A549 treated with RU486 at 1 μM for 4 hours (cell line): Measurements from ENCODE around the gene PPP1R2. TPM values are rescaled to one million over a fixed set of nuclear protein-coding genes. Genes with fewer than 3 reads are reported as not detected.

Source experiments
- total RNA-seq: library from RNA; stranded (reverse); fragments of 200-300 nt; extraction: Qiagen RNA extraction; gene quantifications from 5 replicates; pipeline ENCODE4 v1.2.3, GENCODE V29; 2022; ENCODE audit warnings: low read depth

Gene PPP1R2
- 13.0 to 20.5 TPM (median 18.1 TPM) in 5 replicates for total RNA-seq

DNA sequence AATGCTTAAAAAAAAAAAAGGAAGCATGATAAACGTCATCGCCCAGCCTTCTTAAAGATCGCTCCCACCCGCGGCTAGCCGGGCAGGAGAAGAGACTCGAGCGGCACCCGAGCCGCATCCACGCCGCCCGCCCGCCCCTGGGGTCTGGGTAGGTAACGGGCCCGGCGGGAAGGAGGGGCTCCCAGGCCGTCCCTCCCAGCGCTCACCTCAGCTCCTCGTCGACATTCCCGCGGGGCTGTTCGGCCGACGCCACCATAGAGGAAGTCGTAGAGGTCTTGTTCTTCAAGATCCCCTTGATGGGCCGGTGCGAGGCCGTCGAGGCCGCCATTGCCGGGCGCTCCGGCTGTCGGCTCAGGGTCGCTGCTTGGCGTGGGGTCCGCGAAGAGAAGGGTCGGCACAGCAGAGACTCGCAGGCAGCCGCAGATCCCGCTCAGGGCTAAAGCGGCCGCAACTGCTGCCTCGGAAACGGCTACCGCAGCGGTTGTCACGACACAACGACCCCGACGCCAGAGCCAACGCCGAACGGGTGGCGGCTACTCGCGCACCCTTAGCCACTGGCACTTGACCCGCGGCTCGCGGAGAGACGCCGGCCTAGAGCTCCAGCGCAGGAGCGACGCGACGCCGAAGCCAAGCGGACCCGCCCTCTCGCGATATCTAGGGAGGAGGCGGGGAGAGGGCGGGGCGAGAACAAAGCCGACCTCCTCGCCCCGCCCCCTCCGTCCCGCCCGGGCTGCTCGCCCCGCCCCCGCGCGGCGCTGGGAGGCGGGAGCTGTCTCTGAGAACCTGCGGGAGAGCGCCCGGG, at the start of gene PPP1R2:
TSS of gene PPP1R2 (minus strand) at position 628 of the 802 bp plus-strand sequence. CDS start at position 328, 300 bp downstream.

DNA sequence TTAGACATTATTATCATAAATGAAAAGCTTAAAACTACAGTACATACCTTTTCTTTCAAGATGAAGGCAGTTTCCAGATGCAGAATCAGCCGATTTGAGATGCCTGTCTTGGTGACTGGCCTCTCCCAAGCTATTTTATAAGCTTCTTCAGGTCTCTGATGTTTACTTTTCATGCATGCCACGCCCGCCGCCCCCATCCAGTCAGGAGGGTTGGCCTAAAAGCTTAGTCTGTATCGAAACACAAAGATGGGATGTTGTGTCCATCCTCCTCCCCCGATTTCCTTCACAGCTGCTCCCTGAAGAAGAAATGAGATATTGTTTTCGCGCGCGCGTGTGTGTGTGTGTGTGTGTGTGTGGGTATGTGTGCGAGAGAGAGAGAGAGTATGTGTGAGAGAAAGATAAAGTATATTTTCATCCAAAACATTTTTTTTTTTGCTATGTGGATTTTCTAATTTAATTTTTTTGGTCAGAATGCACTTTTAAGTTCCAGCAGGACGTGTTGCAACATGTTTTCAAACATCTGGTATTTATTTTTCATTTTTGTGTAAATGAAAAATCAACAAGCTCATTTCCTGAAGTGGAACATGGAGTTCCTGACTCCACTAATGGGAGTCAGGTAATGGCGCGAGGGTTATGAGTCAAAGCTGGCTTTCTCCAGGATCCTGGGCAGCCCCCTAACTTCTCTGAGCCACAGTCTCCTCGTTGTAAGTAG, 40.9 kb upstream of the PPP1R2 start, which contains the start of gene APOD:
TSS of gene APOD (minus strand) at position 110 of the 712 bp plus-strand sequence. CDS start 4,479 bp downstream, outside the sequence.

Other genes starting within 250 kb of the PPP1R2 start
- gene ACAP2, start 100.3 kb downstream of the PPP1R2 start, total RNA-seq, result 3.4 to 8.7 TPM (median 7.7 TPM) in 5 replicates
- gene APOD, start 40.6 kb upstream of the PPP1R2 start, total RNA-seq, result 0.56 to 0.82 TPM (median 0.68 TPM) in 5 replicates
- gene MUC20, start 177.7 kb upstream of the PPP1R2 start, total RNA-seq, result 0.51 to 1.1 TPM (median 0.80 TPM) in 5 replicates